Right lobe of liver (tissue), 6 donors: Measurements from ENCODE around the gene VARS2. TPM values are rescaled to one million over a fixed set of nuclear protein-coding genes. Genes with fewer than 3 reads are reported as not detected.
A peak's percentile ranks its signal among the peaks of the same experiment; 100 is the strongest.

ENCODE experiments used
- ATAC-seq, 4 donors: fragments of 200-7000 bp; cut with Tn5 transposase; one replicate each; pipeline ENCODE4 v1.9.1; 2020; ENCODE audit warnings: mild to moderate bottlenecking in 4 of 4, moderate library complexity in 4 of 4
- DNase-seq, 3 donors: peaks; one replicate each; pipeline ENCODE4 v3.0.0-alpha.2; 2020
- H3K27ac ChIP-seq, 3 donors: fragments of 200-600 bp; one replicate each; pipeline ENCODE4 v1.8.0; 2022
- H3K27me3 ChIP-seq, 2 donors: fragments of 200-600 bp; one replicate each; pipeline ENCODE4 v1.8.0; 2022
- H3K36me3 ChIP-seq, 4 donors: fragments of 200-600 bp; sonication (generic) in 1 of 4; one replicate each; pipeline versions ENCODE4 v1.5.1 to v1.8.0; 2017 to 2022; ENCODE audit warnings: control low read depth in 1 of 4
- H3K4me1 ChIP-seq, 4 donors: fragments of 200-600 bp; sonication (generic) in 1 of 4; one replicate each; pipeline versions ENCODE4 v1.5.1 to v1.8.0; 2017 to 2022; ENCODE audit warnings: control low read depth in 1 of 4
- H3K4me3 ChIP-seq, 3 donors: fragments of 200-600 bp; one replicate each; pipeline ENCODE4 v1.8.0; 2022
- H3K9me3 ChIP-seq, 4 donors: fragments of 200-600 bp; sonication (generic) in 1 of 4; one replicate each; pipeline versions ENCODE4 v1.5.1 to v1.8.0; 2017 to 2022; ENCODE audit warnings: control low read depth in 1 of 4
- CTCF ChIP-seq, 4 donors: fragments of 200-600 bp in 3 of 4; fragments of 450-650 bp in 1 of 4; IDR thresholded peaks; one replicate each; pipeline versions ENCODE4 v1.5.1 to v1.8.0; 2016 to 2022; ENCODE audit warnings: antibody characterized with exemption in 4 of 4, mild to moderate bottlenecking in 2 of 4
- POLR2A ChIP-seq: fragments of 450-650 bp; IDR thresholded peaks from one replicate; pipeline ENCODE4 v1.6.1; 2017; ENCODE audit warnings: antibody characterized with exemption, mild to moderate bottlenecking
- WGBS: methylation state at CpG from one replicate; pipeline ENCODE4 v1.1.6; 2018; ENCODE audit warnings: low coverage, low lambda C conversion rate; ENCODE audit not compliant: insufficient coverage; ENCODE audit errors: missing lambda C conversion rate; 5-methylcytosine and 5-hydroxymethylcytosine counted together
- intact Hi-C, 2 donors: fragments of 100-400 bp; cut with DNase I; formaldehyde crosslinking; loops; one replicate each; pipeline versions ENCODE4 v1.11.2 to v1.14.1; 2022
- total RNA-seq, 6 experiments: library from RNA; depleted of rRNA in 2 of 6; stranded (reverse); fragments of >200 nt in 2 of 6; fragmentation: NEBNext Ultra II Directional in 3 of 6; extraction: Animal tissue kit (Norgen Biotek cat#: 25700) in 3 of 6; gene quantifications; one replicate each; pipeline versions ENCODE4 v1.1.0 to v1.2.4, GENCODE V29; 2016 to 2023
- donor health status: DM: no; HTN: yes; CAD: no.
- donor health status: DM: no; HTN: no; CAD: no.
- donor health status: DM: no; HTN: no; CAD: no.
- donor health status: DM: no; HTN: yes; CAD: no.
- donor health status: DM: no; HTN: yes; CAD: no.

Gene VARS2
- total RNA-seq, 6 experiments from 2014 or later: 21.5 to 36.1 (median 25.9) TPM

GRCh38 chr6:30894381-30894780, 19.7 kb upstream of the VARS2 start:
- no peak for DNase-seq
- no peak for ATAC-seq
- 67% methylated on average over 1 of the region's 12 CpGs for WGBS
- H3K27me3 ChIP-seq: no peaks in the 10 kb centered on the region
- no peak overlapping the region for H3K4me3 ChIP-seq
- TF ChIP-seq CTCF (IDR thresholded peaks at IDR 0.05) (no peak), POLR2A (no peak)
- H3K36me3 ChIP-seq: no peaks in the 10 kb centered on the region
- no peak overlapping the region for H3K27ac ChIP-seq
- no peaks in the 10 kb centered on the region for H3K4me1 ChIP-seq
- intact Hi-C loops: no loop called here
- no peaks in the 10 kb centered on the region for H3K9me3 ChIP-seq

GRCh38 chr6:30894935-30895334, 19.1 kb upstream of the VARS2 start:
- no peak for DNase-seq
- no peaks in the 10 kb centered on the region for H3K27me3 ChIP-seq
- H3K36me3 ChIP-seq: no peaks in the 10 kb centered on the region
- H3K9me3 ChIP-seq: no peaks in the 10 kb centered on the region
- H3K4me3 ChIP-seq: no peak overlapping the region
- no peak overlapping the region for H3K27ac ChIP-seq
- H3K4me1 ChIP-seq: no peaks in the 10 kb centered on the region
- no peak for TF ChIP-seq CTCF (IDR thresholded peaks at IDR 0.05)
- TF ChIP-seq POLR2A: no peak
- ATAC-seq: no peak
- intact Hi-C loops: no loop called here
- 96% methylated on average over 3 of the region's 3 CpGs for WGBS

GRCh38 chr6:30895343-30895742, 18.7 kb upstream of the VARS2 start:
- Histone ChIP-seq H3K36me3 (no peaks in the 10 kb centered on the region), H3K9me3 (no peaks in the 10 kb centered on the region), H3K27ac (no peak overlapping the region), H3K4me1 (no peaks in the 10 kb centered on the region), H3K4me3 (no peak overlapping the region), H3K27me3 (no peaks in the 10 kb centered on the region)
- intact Hi-C loops: no loop called here
- TF ChIP-seq CTCF (IDR thresholded peaks at IDR 0.05) (no peak), POLR2A (no peak)
- 91% methylated on average over 7 of the region's 10 CpGs for WGBS
- ATAC-seq (no peak), DNase-seq (no peak)

- H3K4me1 ChIP-seq: no peaks in the 10 kb centered on the region
- DNase-seq (peak in 1 of 3 donors; percentile 27), ATAC-seq (no peak)
- H3K9me3 ChIP-seq: no peaks in the 10 kb centered on the region
- H3K27ac ChIP-seq: no peak overlapping the region
- H3K36me3 ChIP-seq: no peaks in the 10 kb centered on the region
- TF ChIP-seq POLR2A (no peak), CTCF (IDR thresholded peaks at IDR 0.05) (no peak)
- no peak overlapping the region for H3K4me3 ChIP-seq
- intact Hi-C loops: no loop called here
- H3K27me3 ChIP-seq: no peaks in the 10 kb centered on the region
- 100% methylated on average over 1 of the region's 13 CpGs for WGBS
Measured at GRCh38 chr6:30896541-30896940, 17.5 kb upstream of the VARS2 start.

GRCh38 chr6:30897882-30898281, 16.2 kb upstream of the VARS2 start:
- no peaks in the 10 kb centered on the region for H3K27me3 ChIP-seq
- 58% methylated on average over 3 of the region's 16 CpGs for WGBS

More at GRCh38 chr6:30897882-30898281, 16.2 kb upstream of the VARS2 start:
- intact Hi-C loops: no loop called here
- ATAC-seq: no peak
- no peaks in the 10 kb centered on the region for H3K9me3 ChIP-seq
- TF ChIP-seq POLR2A: no peak
- no peak for TF ChIP-seq CTCF (IDR thresholded peaks at IDR 0.05)
- H3K36me3 ChIP-seq: no peaks in the 10 kb centered on the region
- peak in 1 of 3 donors; percentile 24 for DNase-seq
- H3K27ac ChIP-seq: no peak overlapping the region
- H3K4me1 ChIP-seq: no peaks in the 10 kb centered on the region
- H3K4me3 ChIP-seq: no peak overlapping the region
